Testis (tissue), 2 donors: ENCODE results near the gene GRK1.
"Not testable (repeated sequence)": the region's sequence is repeated elsewhere in the genome, so short reads cannot be mapped to it uniquely, and the experiment has no call there.

ENCODE experiments used
- CTCF ChIP-seq, 3 experiments: fragments of 450-650 bp in 2 of 3; fragments of 200-600 bp in 1 of 3; sonication (generic) in 1 of 3; IDR thresholded peaks; one replicate each; pipeline ENCODE4 v1.5.1; 2016 to 2019; ENCODE audit warnings: antibody characterized with exemption in 3 of 3, mild to moderate bottlenecking in 2 of 3, moderate library complexity in 1 of 3
- POLR2A ChIP-seq: fragments of 450-650 bp; IDR thresholded peaks from one replicate; pipeline ENCODE4 v1.6.1; 2017; ENCODE audit warnings: antibody characterized with exemption, mild to moderate bottlenecking, moderate library complexity

GRCh38 chr13:113752211-113752986 is 85.4 kb downstream of the GRK1 start:
- not testable (repeated sequence) for TF ChIP-seq CTCF (IDR thresholded peaks at IDR 0.05); POLR2A
